HK-2 (cell line): ENCODE results near the gene SPRED2.

Experiments
- DNase-seq: peaks from one replicate; pipeline ENCODE4 v3.0.0-alpha.2; 2018; ENCODE audit not compliant: unreplicated experiment

The SPRED2 gene

GRCh38 chr2:65277791-65278483, 154.5 kb downstream of the SPRED2 start:
- DNase-seq = no peak

- DNase-seq = no peak
Measured at GRCh38 chr2:65277118-65277517, 155.3 kb downstream of the SPRED2 start.

DNA sequence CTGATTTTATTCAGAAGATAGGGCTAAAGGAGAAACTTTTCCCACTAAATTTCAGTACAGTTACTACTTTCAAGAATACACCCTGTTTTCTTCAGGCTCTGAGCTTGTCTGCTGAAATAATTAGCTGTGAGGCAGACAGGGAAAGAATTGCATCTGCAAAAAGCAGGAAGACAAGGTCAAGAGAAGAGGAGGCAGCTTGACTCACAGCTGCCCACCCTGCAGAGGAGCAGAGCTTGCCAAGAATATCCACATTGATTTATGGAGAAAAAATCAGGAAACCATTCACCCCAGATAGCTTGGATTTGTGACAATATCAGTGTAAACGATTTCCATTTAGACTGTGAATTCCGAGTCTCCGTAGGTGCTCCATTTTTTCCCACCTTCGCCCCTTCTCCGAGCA, 155.8 kb downstream of the SPRED2 start:
- no peak for DNase-seq

DNA sequence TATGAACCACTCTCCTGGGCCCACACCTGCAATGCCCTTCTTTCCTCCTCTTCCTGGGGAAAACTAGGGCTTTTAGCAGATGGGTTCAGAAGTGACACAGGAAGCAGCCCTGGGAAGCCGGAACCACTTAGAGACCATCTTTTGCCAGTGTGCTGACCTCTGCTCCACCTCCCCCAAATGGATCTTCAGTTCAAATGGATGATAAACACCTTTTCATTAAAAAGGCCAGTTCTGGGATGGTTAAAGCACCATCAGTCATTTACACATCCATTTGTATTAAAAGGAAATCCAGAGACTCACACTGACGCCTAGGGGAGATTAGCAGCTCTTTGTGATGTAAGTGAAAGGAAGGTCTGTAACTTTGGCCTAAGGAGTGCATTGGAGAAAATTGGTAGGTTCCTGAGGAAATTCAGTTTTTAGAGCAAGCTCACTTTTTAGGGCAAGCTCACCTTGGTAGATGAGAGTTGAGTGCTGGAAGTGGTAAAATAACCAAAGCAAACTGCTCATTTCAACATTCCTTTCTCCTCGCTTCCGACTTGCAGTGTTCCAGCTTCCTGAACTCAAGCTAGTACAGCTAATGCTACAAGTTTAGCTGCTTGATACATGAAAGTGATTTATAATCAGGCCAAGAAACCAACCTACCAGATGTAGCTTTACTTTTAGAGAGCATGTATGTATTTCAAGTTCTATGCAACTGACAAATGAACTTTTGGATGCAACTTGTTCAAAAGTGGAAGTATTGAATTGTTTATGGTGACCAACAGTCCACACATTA, 157.1 kb downstream of the SPRED2 start:
- no peak for DNase-seq

GRCh38 chr2:65273344-65273743, 159.1 kb downstream of the SPRED2 start:
- DNase-seq = no peak

- DNase-seq = no peak
Measured at GRCh38 chr2:65268957-65269356, 163.4 kb downstream of the SPRED2 start.

DNA sequence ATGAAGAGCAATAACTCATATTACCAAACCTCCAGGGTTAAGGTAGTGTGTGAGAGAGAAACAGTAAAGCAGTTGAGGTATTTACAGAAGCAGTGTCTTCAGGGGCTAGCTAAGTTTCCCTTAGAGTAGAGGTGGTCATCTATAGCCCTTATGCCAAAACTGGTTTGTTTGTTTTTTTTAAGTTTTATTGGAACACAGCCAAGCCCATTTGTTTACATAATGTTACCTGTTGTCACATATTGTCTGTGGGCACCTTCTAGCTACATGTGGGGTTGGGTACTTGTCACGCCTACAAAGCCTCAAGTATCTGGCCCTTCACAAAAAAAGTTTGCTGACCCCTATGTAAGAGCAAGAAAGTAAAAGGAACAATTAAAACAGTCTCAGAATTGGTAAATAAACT, 165.4 kb downstream of the SPRED2 start:
- no peak for DNase-seq

GRCh38 chr2:65265671-65266045, 166.7 kb downstream of the SPRED2 start:
- DNase-seq = no peak

GRCh38 chr2:65264821-65265670, 167.4 kb downstream of the SPRED2 start:
- DNase-seq = no peak

GRCh38 chr2:65263986-65264385, 168.4 kb downstream of the SPRED2 start:
- no peak for DNase-seq

GRCh38 chr2:65263262-65263661, 169.1 kb downstream of the SPRED2 start:
- DNase-seq = no peak

DNA sequence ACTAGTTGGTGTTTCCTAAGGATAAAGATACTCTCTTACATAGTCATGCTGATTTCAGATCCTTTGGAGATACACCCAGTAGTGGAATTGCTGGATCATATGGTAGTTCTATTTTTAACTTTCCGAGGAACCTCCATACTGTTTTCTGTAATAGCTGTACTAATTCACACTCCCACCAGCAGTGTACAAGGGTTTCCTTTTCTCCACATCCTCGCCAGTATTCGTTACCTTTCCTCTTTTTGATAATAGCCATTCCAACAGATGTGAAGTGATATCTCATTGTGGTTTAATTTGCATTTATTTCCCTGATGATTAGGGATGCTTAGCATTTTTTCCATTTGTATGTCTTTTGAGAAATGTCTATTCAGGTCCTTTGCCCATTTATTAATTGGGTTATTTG, 170.7 kb downstream of the SPRED2 start:
- no peak for DNase-seq
